ENCODE results near the gene NMNAT3. TPM values are rescaled to one million over a fixed set of nuclear protein-coding genes. Genes with fewer than 3 reads are reported as not detected.
A peak's percentile ranks its signal among the peaks of the same experiment; 100 is the strongest.

The NMNAT3 gene
- total RNA-seq, 1 experiment from 2014 or later = 4.8 TPM

- Histone ChIP-seq H3K4me1 (ENCODE audit: insufficient read depth, low read length) (no peaks in the 10 kb centered on the region), H3K4me2 (ENCODE audit: low read length) (no peak overlapping the region), H3F3A (ENCODE audit: low read length, unreplicated experiment) (no peaks in the 10 kb centered on the region), H3K9me2 (replicated peaks; ENCODE audit: low read length) (no peaks in the 10 kb centered on the region), H3K4me3 (ENCODE audit: low read length) (no peak overlapping the region), H3K27me3 (ENCODE audit: low read length) (no peaks in the 10 kb centered on the region), H3K79me2 (ENCODE audit: low read length) (no peaks in the 10 kb centered on the region), H4K20me1 (ENCODE audit: low read length) (no peaks in the 10 kb centered on the region), H3K9me3 (ENCODE audit: low read length) (no peaks in the 10 kb centered on the region), H3K36me3 (ENCODE audit: low read depth, low read length) (no peaks in the 10 kb centered on the region), H2AFZ (ENCODE audit: low read length) (no peak overlapping the region), H3K9ac (ENCODE audit: low read length) (no peak overlapping the region), H3K27ac (ENCODE audit: low read length) (no peak overlapping the region)
- ChIA-PET POLR2A (ENCODE audit: unreplicated experiment) (no interaction called here), CTCF (no interaction called here)
- TF ChIP-seq EZH2phosphoT487 (IDR thresholded peaks at IDR 0.05; ENCODE audit: borderline replicate concordance, low read length) = no peak
- TF ChIP-seq CTCF (conservative IDR thresholded peaks at IDR 0.05; ENCODE audit: low read depth, low read length) = no peak
- TF ChIP-seq EZH2 (IDR thresholded peaks at IDR 0.05; ENCODE audit: low read length, unreplicated experiment) = no peak
- DNase-seq (no peak), ATAC-seq (no peak)
- BruUV-seq (replicated peaks) = no TSS peak
- intact Hi-C loops (cut with micrococcal nuclease) = no loop called here
Observed at GRCh38 chr3:139571711-139572110, 106.1 kb downstream of the NMNAT3 start.

GRCh38 chr3:139564294-139564861, 113.4 kb downstream of the NMNAT3 start:
- no peaks in the 10 kb centered on the region for H3F3A ChIP-seq (ENCODE audit: low read length, unreplicated experiment)
- no peak overlapping the region for H3K4me2 ChIP-seq (ENCODE audit: low read length)
- TF ChIP-seq CTCF (conservative IDR thresholded peaks at IDR 0.05; ENCODE audit: low read depth, low read length) = peak; percentile 43
- TF ChIP-seq EZH2phosphoT487 (IDR thresholded peaks at IDR 0.05; ENCODE audit: borderline replicate concordance, low read length) = no peak
- H3K9me3 ChIP-seq (ENCODE audit: low read length) = no peaks in the 10 kb centered on the region
- H3K27me3 ChIP-seq (ENCODE audit: low read length) = no peaks in the 10 kb centered on the region
- H4K20me1 ChIP-seq (ENCODE audit: low read length) = no peaks in the 10 kb centered on the region
- intact Hi-C loops (cut with micrococcal nuclease) = loop anchor here (10.0 kb wide), 1 partner anchor 1300 kb away; no protein-coding TSS in a partner anchor
- H3K4me3 ChIP-seq (ENCODE audit: low read length) = no peak overlapping the region
- no peaks in the 10 kb centered on the region; the same call in 1 of the 2 replicates for H3K36me3 ChIP-seq (ENCODE audit: low read depth, low read length)
- CTCF ChIA-PET = interaction anchor here (1.0 kb wide), 1 partner anchor 373 kb away, joined by 3 read pairs; no protein-coding TSS in a partner anchor
- H3K4me1 ChIP-seq (ENCODE audit: insufficient read depth, low read length) = peaks cover 9% of the 10 kb centered on the region
- no peak overlapping the region for H3K9ac ChIP-seq (ENCODE audit: low read length)
- no TSS peak for BruUV-seq (replicated peaks)
- peak; percentile 39 for ATAC-seq
- no peaks in the 10 kb centered on the region for H3K79me2 ChIP-seq (ENCODE audit: low read length)
- DNase-seq = no peak
- POLR2A ChIA-PET (ENCODE audit: unreplicated experiment) = no interaction called here
- no peak overlapping the region for H2AFZ ChIP-seq (ENCODE audit: low read length)
- H3K9me2 ChIP-seq (replicated peaks; ENCODE audit: low read length) = no peaks in the 10 kb centered on the region
- H3K27ac ChIP-seq (ENCODE audit: low read length) = no peak overlapping the region

- Histone ChIP-seq H3K4me1 (ENCODE audit: insufficient read depth, low read length) (peaks cover 22% of the 10 kb centered on the region), H3K9me2 (replicated peaks; ENCODE audit: low read length) (no peaks in the 10 kb centered on the region), H3K4me3 (ENCODE audit: low read length) (no peak overlapping the region), H3K27ac (ENCODE audit: low read length) (no peak overlapping the region), H2AFZ (ENCODE audit: low read length) (no peak overlapping the region), H3K9ac (ENCODE audit: low read length) (no peak overlapping the region), H3F3A (ENCODE audit: low read length, unreplicated experiment) (no peaks in the 10 kb centered on the region), H3K9me3 (ENCODE audit: low read length) (no peaks in the 10 kb centered on the region), H3K4me2 (ENCODE audit: low read length) (no peak overlapping the region), H4K20me1 (ENCODE audit: low read length) (no peaks in the 10 kb centered on the region), H3K27me3 (ENCODE audit: low read length) (no peaks in the 10 kb centered on the region), H3K36me3 (ENCODE audit: low read depth, low read length) (no peaks in the 10 kb centered on the region; the same call in 1 of the 2 replicates), H3K79me2 (ENCODE audit: low read length) (no peaks in the 10 kb centered on the region)
- peak; percentile 76 for TF ChIP-seq CTCF (conservative IDR thresholded peaks at IDR 0.05; ENCODE audit: low read depth, low read length)
- no peak for TF ChIP-seq EZH2phosphoT487 (IDR thresholded peaks at IDR 0.05; ENCODE audit: borderline replicate concordance, low read length)
- no TSS peak for BruUV-seq (replicated peaks)
- DNase-seq (peak; percentile 56), ATAC-seq (peak; percentile 73)
- intact Hi-C loops (cut with micrococcal nuclease) = loop anchor here (1.0 to 10.0 kb wide), 2 partner anchors 135 to 1303 kb away; no protein-coding TSS in a partner anchor
- POLR2A ChIA-PET (ENCODE audit: unreplicated experiment) = no interaction called here
- CTCF ChIA-PET = no interaction called here
Observed at GRCh38 chr3:139561959-139562676, 115.7 kb downstream of the NMNAT3 start.
